Measurements from ENCODE around the gene MBD5. TPM values are rescaled to one million over a fixed set of nuclear protein-coding genes. Genes with fewer than 3 reads are reported as not detected.

The MBD5 gene
- total RNA-seq, 4 donors from 2014 or later, result 51.2 to 85.9 (median 72.6) TPM

GRCh38 chr2:148032215-148032614, 11.3 kb downstream of the MBD5 start:
- DNase-seq, result no peak
- TF ChIP-seq POLR2A (IDR thresholded peaks at IDR 0.05), result no peak
- TF ChIP-seq CTCF (IDR thresholded peaks at IDR 0.05), result no peak
- 37 to 47% methylated on average over 4 of the region's 4 CpGs for WGBS, 2 donors
- no peaks in the 10 kb centered on the region for H3K27me3 ChIP-seq
- intact Hi-C loops (cut with DNase I), result no loop called here
- H3K4me1 ChIP-seq, result peaks cover 10 to 18% of the 10 kb centered on the region in 2 donors
- H3K27ac ChIP-seq, result no peak overlapping the region
- H3K4me3 ChIP-seq (replicated peaks in 1 of 3), result no peak overlapping the region
- H3K36me3 ChIP-seq, result no peaks in the 10 kb centered on the region
- no peaks in the 10 kb centered on the region for H3K9me3 ChIP-seq

- H3K36me3 ChIP-seq, result no peaks in the 10 kb centered on the region
- no peaks in the 10 kb centered on the region for H3K27me3 ChIP-seq
- intact Hi-C loops (cut with DNase I), result no loop called here
- WGBS, 2 donors, result 97 to 98% methylated on average over 1 of the region's 1 CpG
- H3K4me3 ChIP-seq (replicated peaks in 1 of 3), result no peak overlapping the region
- H3K4me1 ChIP-seq, result peaks cover 0 to 5% of the 10 kb centered on the region in 2 donors
- H3K27ac ChIP-seq, result no peak overlapping the region
- no peak for TF ChIP-seq POLR2A (IDR thresholded peaks at IDR 0.05)
- TF ChIP-seq CTCF (IDR thresholded peaks at IDR 0.05), result no peak
- H3K9me3 ChIP-seq, result no peaks in the 10 kb centered on the region
- no peak for DNase-seq
These were observed 18.9 kb downstream of the MBD5 start for GRCh38 chr2:148039783-148040182.

- H3K9me3 ChIP-seq, result no peaks in the 10 kb centered on the region
- no peak overlapping the region for H3K27ac ChIP-seq
- WGBS, 2 donors, result 94 to 95% methylated on average over 2 of the region's 2 CpGs
- intact Hi-C loops (cut with DNase I), result no loop called here
- no peaks in the 10 kb centered on the region for H3K27me3 ChIP-seq
- no peak overlapping the region for H3K4me3 ChIP-seq (replicated peaks in 1 of 3)
- no peak for TF ChIP-seq CTCF (IDR thresholded peaks at IDR 0.05)
- TF ChIP-seq POLR2A (IDR thresholded peaks at IDR 0.05), result no peak
- no peaks in the 10 kb centered on the region for H3K36me3 ChIP-seq
- peaks cover 0 to 5% of the 10 kb centered on the region in 2 donors for H3K4me1 ChIP-seq
- DNase-seq, result no peak
These were observed 21.3 kb downstream of the MBD5 start for GRCh38 chr2:148042219-148042618.

- no peak for DNase-seq
- Histone ChIP-seq H3K9me3 (no peaks in the 10 kb centered on the region), H3K4me3 (replicated peaks in 1 of 3) (no peak overlapping the region), H3K4me1 (peaks cover under 1 to 4% of the 10 kb centered on the region in 2 donors), H3K27ac (no peak overlapping the region), H3K27me3 (no peaks in the 10 kb centered on the region), H3K36me3 (no peaks in the 10 kb centered on the region)
- TF ChIP-seq POLR2A (IDR thresholded peaks at IDR 0.05) (no peak), CTCF (IDR thresholded peaks at IDR 0.05) (no peak)
- WGBS, 2 donors, result 97 to 99% methylated on average over 2 of the region's 2 CpGs
- intact Hi-C loops (cut with DNase I), result no loop called here
These were observed 23.4 kb downstream of the MBD5 start for GRCh38 chr2:148044322-148044721.

- no peaks in the 10 kb centered on the region for H3K27me3 ChIP-seq
- DNase-seq, result no peak
- intact Hi-C loops (cut with DNase I), result no loop called here
- H3K4me3 ChIP-seq (replicated peaks in 1 of 3), result no peak overlapping the region
- TF ChIP-seq POLR2A (IDR thresholded peaks at IDR 0.05) (no peak), CTCF (IDR thresholded peaks at IDR 0.05) (no peak)
- no peaks in the 10 kb centered on the region for H3K9me3 ChIP-seq
- no peak overlapping the region for H3K27ac ChIP-seq
- no peaks in the 10 kb centered on the region for H3K36me3 ChIP-seq
- WGBS, 2 donors, result 94 to 95% methylated on average over 1 of the region's 1 CpG
- peaks cover 0 to 4% of the 10 kb centered on the region in 2 donors for H3K4me1 ChIP-seq
These were observed 25.9 kb downstream of the MBD5 start for GRCh38 chr2:148046802-148047201.

Measured in thyroid gland (tissue), 4 donors.